HFFc6 (cell line): ENCODE results near the gene F2RL1. TPM values are rescaled to one million over a fixed set of nuclear protein-coding genes. Genes with fewer than 3 reads are reported as not detected.
"Not testable (repeated sequence)": the region's sequence is repeated elsewhere in the genome, so short reads cannot be mapped to it uniquely, and the experiment has no call there.

Experiments used
- DNase-seq: peaks from one replicate; pipeline ENCODE4 v3.0.0-alpha.2; 2018
- H3K27ac Mint-ChIP-seq: 2 replicates; pipeline ENCODE4 v1.8.0; 2020; ENCODE audit warnings: mild to moderate bottlenecking, mixed read lengths
- H3K27me3 Mint-ChIP-seq: 2 replicates; pipeline ENCODE4 v1.8.0; 2021; ENCODE audit warnings: mild to moderate bottlenecking, moderate library complexity, mixed read lengths; ENCODE audit not compliant: insufficient read depth
- H3K36me3 Mint-ChIP-seq: 2 replicates; pipeline ENCODE4 v1.8.0; 2021; ENCODE audit warnings: low read depth, mixed read lengths
- H3K4me1 Mint-ChIP-seq: 2 replicates; pipeline ENCODE4 v1.8.0; 2020; ENCODE audit warnings: low read depth, mixed read lengths
- H3K4me3 Mint-ChIP-seq: 2 replicates; pipeline ENCODE4 v1.8.0; 2020; ENCODE audit warnings: mild to moderate bottlenecking, moderate library complexity, mixed read lengths
- H3K9me3 Mint-ChIP-seq: 2 replicates; pipeline ENCODE4 v1.8.0; 2020; ENCODE audit warnings: mild to moderate bottlenecking, mixed read lengths
- CTCF ChIP-seq: fragments of 200-600 bp; sonication (generic); IDR thresholded peaks from 2 replicates; pipeline ENCODE4 v1.5.0; 2021; ENCODE audit warnings: antibody characterized with exemption, mild to moderate bottlenecking
- total RNA-seq, 6 experiments: library from RNA; stranded (reverse); fragmentation: NEBNext Ultra II Directional; extraction: Animal tissue kit (Norgen Biotek cat#: 25700); gene quantifications; 2 replicates in 1 of 6; 3 replicates in 5 of 6; pipeline ENCODE4 v1.2.3, GENCODE V29; 2021

Gene F2RL1
- total RNA-seq, 6 experiments from 2014 or later: 2.9 to 6.4 (median 6.0) TPM

GRCh38 chr5:76854644-76855043, 35.8 kb downstream of the F2RL1 start:
- Mint-ChIP-seq H3K36me3 (no peaks in the 10 kb centered on the region), H3K4me3 (no peak overlapping the region), H3K9me3 (no peaks in the 10 kb centered on the region), H3K4me1 (no peaks in the 10 kb centered on the region), H3K27ac (no peak overlapping the region), H3K27me3 (peaks cover 2% of the 10 kb centered on the region)
- no peak for TF ChIP-seq CTCF
- DNase-seq: no peak

- not testable (repeated sequence) for H3K27ac Mint-ChIP-seq, H3K9me3 Mint-ChIP-seq, H3K4me1 Mint-ChIP-seq, DNase-seq, H3K36me3 Mint-ChIP-seq, H3K27me3 Mint-ChIP-seq, H3K4me3 Mint-ChIP-seq
Observed at GRCh38 chr5:76855501-76855900, 36.7 kb downstream of the F2RL1 start.

- Mint-ChIP-seq H3K27me3 (peaks cover 5% of the 10 kb centered on the region), H3K4me1 (no peaks in the 10 kb centered on the region), H3K4me3 (no peak overlapping the region), H3K9me3 (no peaks in the 10 kb centered on the region), H3K36me3 (no peaks in the 10 kb centered on the region), H3K27ac (no peak overlapping the region)
- no peak for DNase-seq
- TF ChIP-seq CTCF: no peak
Observed at GRCh38 chr5:76855961-76856360, 37.1 kb downstream of the F2RL1 start.

GRCh38 chr5:76856800-76857199, 38.0 kb downstream of the F2RL1 start:
- H3K27ac Mint-ChIP-seq, H3K27me3 Mint-ChIP-seq, H3K36me3 Mint-ChIP-seq, H3K4me1 Mint-ChIP-seq, H3K4me3 Mint-ChIP-seq, H3K9me3 Mint-ChIP-seq, DNase-seq: not testable (repeated sequence)

- peaks cover 5% of the 10 kb centered on the region for H3K27me3 Mint-ChIP-seq
- TF ChIP-seq CTCF: no peak
- no peak overlapping the region for H3K27ac Mint-ChIP-seq
- no peaks in the 10 kb centered on the region for H3K9me3 Mint-ChIP-seq
- no peak for DNase-seq
- H3K36me3 Mint-ChIP-seq: no peaks in the 10 kb centered on the region
- H3K4me3 Mint-ChIP-seq: no peak overlapping the region
- peaks cover 7% of the 10 kb centered on the region for H3K4me1 Mint-ChIP-seq
Observed at GRCh38 chr5:76859591-76860247, 40.9 kb downstream of the F2RL1 start.

GRCh38 chr5:76861612-76862011, 42.8 kb downstream of the F2RL1 start:
- H3K27me3 Mint-ChIP-seq: peaks cover 5% of the 10 kb centered on the region
- H3K9me3 Mint-ChIP-seq: no peaks in the 10 kb centered on the region
- no peaks in the 10 kb centered on the region for H3K36me3 Mint-ChIP-seq
- H3K4me3 Mint-ChIP-seq: no peak overlapping the region
- TF ChIP-seq CTCF: no peak
- H3K4me1 Mint-ChIP-seq: peaks cover 7% of the 10 kb centered on the region
- no peak for DNase-seq
- H3K27ac Mint-ChIP-seq: no peak overlapping the region

- H3K36me3 Mint-ChIP-seq: no peaks in the 10 kb centered on the region
- DNase-seq: no peak
- peaks cover 14% of the 10 kb centered on the region for H3K4me1 Mint-ChIP-seq
- no peaks in the 10 kb centered on the region for H3K9me3 Mint-ChIP-seq
- H3K27ac Mint-ChIP-seq: no peak overlapping the region
- TF ChIP-seq CTCF: no peak
- H3K4me3 Mint-ChIP-seq: no peak overlapping the region
- H3K27me3 Mint-ChIP-seq: peaks cover 5% of the 10 kb centered on the region
Observed at GRCh38 chr5:76863001-76863400, 44.2 kb downstream of the F2RL1 start.
